GM21825 (cell line): ENCODE measurements around the gene TTLL7.
"Not testable (repeated sequence)": the region's sequence is repeated elsewhere in the genome, so short reads cannot be mapped to it uniquely, and the experiment has no call there.

Experiments
- ATAC-seq: cut with Tn5 transposase; IDR thresholded peaks from one replicate; pipeline ENCODE4 v1.9.1; 2021; ENCODE audit warnings: mild to moderate bottlenecking, moderate library complexity; ENCODE audit not compliant: unreplicated experiment

Gene TTLL7

DNA sequence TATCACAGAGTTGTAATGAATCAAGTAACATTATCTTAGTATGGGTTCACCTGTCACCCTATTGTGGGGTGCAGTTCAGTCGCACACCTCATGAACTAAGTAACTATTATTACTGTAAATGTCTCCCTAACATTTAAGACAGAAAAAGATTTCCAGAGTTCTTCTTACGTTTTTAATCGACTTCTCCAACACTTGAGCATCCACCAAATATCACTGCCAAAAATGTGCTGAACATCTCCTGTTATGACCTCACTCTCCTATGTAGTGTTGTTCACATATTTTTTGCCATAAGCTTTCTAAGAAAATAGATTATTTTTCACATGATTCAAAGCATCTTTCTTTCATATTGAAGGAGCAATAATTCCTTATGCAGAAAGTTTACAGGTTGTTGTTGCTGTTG is 1.3 kb downstream of the TTLL7 start:
- ATAC-seq = no peak

DNA sequence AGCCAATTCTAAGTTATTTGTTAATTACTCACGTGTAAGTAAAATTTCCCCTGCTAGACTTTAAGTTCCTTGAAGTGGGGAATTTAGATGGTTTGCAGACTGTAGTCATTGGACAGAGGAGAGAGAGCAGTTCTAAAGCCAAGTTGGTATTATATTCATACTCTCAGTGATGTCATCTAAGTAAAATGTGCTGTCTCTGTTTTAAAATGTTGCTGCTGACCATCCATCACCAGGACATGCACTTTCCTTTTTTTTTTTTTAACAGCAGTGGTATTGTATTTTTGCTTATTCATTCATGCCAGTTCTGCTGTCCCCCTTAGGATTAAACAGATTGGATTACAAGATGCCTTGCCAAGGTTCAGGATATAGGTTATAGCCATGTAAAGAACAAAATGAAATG is 2.3 kb downstream of the TTLL7 start:
- no peak for ATAC-seq

- no peak for ATAC-seq
Observed at GRCh38 chr1:83996191-83996590, 2.7 kb downstream of the TTLL7 start.

GRCh38 chr1:83995649-83996048 is 3.3 kb downstream of the TTLL7 start:
- ATAC-seq = no peak

- ATAC-seq = no peak
Observed at GRCh38 chr1:83994111-83994510, 4.8 kb downstream of the TTLL7 start.

DNA sequence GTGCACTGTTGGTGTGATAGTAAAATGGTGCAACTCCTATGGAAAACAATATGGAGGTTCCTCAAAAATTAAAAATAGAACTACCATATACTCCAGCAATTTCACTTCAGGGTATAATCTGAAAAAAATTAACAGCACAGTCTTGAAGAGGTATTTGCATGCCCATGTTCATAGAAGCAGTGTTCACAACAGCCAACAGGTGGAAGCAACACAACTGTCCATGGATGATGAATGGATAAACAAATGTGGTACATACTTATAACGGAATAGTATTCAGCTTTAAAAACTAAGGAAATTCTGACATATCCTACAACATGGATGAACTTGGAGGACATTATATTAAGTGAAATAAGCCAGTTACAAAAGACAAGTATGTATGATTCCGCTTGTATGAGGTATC is 8.2 kb downstream of the TTLL7 start:
- ATAC-seq = no peak

GRCh38 chr1:83985048-83985447 is 13.9 kb downstream of the TTLL7 start:
- no peak for ATAC-seq

GRCh38 chr1:83983918-83984317 is 15.0 kb downstream of the TTLL7 start:
- ATAC-seq = not testable (repeated sequence)

- ATAC-seq = no peak
Observed at GRCh38 chr1:83978056-83978455, 20.9 kb downstream of the TTLL7 start.

- ATAC-seq = no peak
Observed at GRCh38 chr1:83976920-83977319, 22.0 kb downstream of the TTLL7 start.

DNA sequence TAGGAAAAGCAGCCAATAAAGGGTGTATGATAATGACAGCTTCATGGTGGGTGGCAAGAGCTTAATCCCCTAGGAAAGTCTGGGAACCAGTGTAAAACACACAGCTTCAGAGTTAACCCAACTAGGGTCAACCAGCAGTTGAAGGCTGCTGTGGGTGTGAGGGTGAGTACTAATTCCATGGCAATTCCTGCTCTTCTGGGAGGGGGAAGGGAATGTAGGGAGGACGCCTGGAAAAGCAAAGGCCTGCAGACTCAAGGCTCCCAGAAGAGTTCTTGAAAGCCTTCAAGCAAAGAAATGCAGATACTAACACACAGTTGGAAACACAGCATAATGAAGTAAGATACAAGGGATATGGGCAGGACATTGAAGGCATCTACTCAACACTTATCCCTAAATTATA is 28.1 kb downstream of the TTLL7 start:
- ATAC-seq = no peak

GRCh38 chr1:83970114-83970513 is 28.8 kb downstream of the TTLL7 start:
- ATAC-seq = no peak

DNA sequence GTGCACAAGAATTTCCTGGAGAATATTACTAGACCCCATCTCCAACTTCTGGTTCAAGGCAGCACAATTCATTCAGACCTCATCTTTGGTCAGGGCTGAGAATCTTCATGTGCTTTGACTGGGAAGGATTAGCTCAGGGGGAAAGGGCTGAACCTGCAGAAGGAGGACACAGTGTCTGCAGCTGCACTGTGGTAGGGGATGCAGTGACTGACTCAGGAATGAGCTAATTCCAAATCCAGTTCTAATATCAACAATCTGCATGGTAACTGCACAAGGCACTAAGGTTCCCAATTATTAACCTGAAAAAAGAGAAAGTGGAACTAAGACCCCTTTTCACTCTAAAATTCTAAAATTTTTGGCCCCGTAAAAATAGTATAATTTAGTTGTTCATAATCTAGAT is 31.6 kb downstream of the TTLL7 start:
- no peak for ATAC-seq

DNA sequence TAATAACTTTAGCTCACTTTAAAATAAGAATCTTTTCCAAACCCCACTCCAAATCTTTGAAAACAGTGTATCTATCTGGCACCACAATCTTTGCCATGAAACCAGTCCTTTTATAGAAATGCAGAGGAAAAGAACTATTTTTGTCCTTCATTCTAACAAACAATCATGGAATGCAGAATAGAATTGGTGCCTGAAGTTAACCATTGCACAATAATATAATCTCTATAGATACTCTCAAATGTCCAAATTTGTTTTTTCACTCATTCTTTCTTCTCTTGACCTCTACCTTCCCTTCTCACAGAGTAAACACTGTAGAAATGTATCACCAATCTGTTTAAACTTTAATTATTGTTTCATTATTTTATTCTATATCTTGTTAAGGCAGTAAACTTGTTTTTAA is 34.8 kb downstream of the TTLL7 start:
- no peak for ATAC-seq

DNA sequence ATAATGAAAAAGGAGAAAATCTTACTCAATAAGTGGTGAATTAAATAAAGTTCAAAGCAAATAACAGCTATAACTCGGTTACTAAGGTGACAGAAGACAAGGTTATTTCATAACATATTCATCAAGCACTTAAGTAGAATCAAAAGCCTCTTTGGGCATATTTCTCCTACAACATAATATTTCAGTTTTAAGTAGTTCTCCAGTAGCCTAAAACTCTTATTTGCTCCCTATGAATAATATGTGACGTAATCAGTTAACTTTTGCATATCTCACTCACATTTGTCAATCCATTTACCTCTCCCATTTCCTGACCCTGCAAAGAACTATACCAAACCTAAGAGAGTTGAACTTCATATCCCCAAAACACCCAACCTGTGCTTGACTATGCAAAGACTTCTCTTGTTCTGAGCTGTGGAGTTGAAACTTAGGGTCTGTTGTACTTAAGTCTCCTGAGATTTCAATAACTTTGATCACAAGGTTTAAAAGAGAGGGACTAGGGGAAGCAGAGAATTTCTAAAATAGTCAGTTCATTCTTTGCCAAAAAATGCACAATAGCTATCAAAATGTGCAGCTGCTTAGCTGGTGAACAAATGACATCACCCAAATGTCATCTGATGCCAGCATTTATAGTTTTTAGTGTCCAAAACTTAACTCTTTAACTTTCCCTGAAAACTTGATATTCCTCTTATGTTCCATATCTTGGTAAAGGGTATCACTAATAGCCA is 37.2 kb downstream of the TTLL7 start:
- ATAC-seq = no peak

- no peak for ATAC-seq
Observed at GRCh38 chr1:83960669-83961277, 38.2 kb downstream of the TTLL7 start.

DNA sequence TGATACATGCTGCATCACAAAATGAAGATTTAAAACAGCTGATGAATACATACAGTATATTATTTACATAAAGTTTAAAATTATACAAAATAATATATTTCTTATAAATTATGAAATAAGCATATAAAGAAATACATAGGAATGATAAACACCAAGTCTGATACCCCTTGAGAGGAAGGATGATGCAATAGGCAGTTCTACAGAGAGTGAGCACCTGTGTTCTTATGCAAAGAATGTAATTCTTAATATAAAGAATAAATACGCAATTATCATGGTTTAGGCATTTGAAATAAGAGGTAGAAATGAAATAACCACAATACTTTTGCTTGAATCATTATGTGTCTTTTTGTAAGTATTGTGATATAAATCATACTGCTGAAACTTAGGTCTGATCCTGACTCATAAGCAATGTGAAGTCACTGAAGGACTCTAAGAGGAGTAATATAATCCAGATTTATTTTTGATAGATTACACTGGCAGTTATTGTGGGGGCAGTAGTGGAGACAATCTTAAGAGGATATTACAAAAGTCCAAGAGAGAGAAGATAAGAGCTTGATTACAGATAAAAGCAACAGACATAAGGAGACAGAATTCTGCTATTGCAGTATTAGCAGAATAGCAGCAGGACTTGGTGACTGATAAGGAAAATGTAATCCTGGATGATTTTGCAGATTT is 39.0 kb downstream of the TTLL7 start:
- ATAC-seq = no peak

GRCh38 chr1:83958704-83959103 is 40.2 kb downstream of the TTLL7 start:
- no peak for ATAC-seq

DNA sequence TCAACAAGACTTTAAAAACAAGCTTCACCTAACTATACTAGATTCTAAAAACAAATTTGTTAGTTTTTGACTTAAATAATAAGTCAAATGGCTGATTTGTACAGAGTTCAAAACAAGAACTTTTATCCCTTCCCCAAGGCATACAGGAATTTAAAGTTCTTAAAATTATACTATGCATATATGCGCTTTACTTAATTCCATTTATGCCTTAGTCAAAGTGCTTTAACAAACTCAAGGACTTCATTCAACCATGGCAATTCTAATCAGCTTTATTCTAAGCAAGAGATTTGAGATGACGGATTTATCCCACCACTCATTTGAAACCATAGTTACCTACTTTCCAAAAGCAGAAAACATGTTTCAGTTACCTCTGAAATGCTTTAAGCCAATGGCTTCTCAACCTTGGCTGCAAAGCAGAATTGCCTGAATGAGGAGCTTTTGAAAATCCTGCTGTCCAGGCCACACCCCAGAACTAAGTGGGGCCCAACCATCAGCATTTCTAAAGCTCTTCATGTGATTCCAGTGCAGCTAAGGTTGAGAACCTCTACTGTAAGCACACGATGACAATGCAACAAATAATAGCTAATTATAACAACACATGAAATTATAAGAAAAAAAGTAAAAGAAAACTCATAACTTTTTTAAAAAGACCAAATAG is 44.6 kb downstream of the TTLL7 start:
- ATAC-seq = no peak

DNA sequence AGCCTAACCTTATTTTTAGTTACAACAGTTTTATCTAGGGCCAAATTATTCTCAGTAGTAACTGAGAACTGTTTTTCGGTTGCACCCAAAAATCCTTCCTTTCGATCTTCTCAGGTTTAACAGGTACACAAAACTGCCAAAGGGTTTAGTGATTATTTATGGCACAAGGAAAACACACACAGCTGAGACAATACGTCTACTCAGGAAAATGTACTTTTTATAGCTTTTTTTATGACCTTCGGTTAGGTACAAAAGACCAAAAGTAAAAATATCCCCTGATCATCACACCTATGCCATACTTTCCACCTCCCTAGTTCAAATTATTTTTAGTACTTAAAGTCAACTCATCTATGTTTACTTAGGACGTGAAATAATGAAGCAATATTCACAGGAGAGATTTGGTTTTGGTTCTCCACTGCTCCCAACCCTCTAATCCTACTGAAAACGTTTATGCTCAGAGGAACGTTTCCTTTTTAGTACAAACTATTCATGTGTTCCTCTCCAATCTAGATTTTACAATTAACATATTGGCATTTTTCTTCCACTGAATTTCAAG is 48.7 kb downstream of the TTLL7 start:
- no peak for ATAC-seq

DNA sequence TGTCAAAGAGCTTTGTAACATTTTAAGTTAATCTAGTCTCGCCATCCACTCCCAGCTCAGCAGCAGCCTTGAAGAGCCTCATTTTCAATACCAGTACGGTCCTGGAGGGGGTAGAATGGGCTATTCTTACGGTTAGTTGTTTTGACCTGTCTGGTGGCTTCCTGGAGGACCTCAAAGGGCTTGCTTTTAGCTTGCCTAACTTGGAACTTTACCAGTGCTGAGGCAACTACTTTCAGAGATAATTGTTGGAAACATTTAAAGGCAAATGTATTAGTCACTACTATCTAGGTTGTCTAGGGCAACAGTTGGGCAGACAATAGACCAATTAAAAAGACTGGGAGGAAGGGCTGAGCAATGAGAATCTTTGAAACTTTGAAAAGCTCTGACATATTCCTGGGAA is 56.0 kb downstream of the TTLL7 start:
- ATAC-seq = no peak
